HEK293 (cell line): ENCODE data around the gene SNX8.

Source experiments
- CTCF ChIA-PET: fragments of 350-600 bp; formaldehyde crosslinking; extraction: SDS; loops from one replicate; lab custom pipeline; 2021; ENCODE audit warnings: antibody characterized with exemption; lab: Yijun Ruan, JAX
- POLR2A ChIA-PET: fragments of 300-600 bp; formaldehyde crosslinking; extraction: SDS; loops from one replicate; lab custom pipeline; 2020; ENCODE audit warnings: antibody characterized with exemption, inconsistent platforms; lab: Yijun Ruan, JAX
- H3K27ac ChIP-seq: fragments of 200-500 bp; sonication (Bioruptor generic); 2 replicates; pipeline ENCODE4 v1.5.1; 2014; ENCODE audit warnings: low read depth, low read length, control low read depth, inconsistent platforms; ENCODE audit errors: extremely low read depth
- H3K36me3 ChIP-seq, 2 experiments: fragments of 200-500 bp in 1 of 2; sonication (Bioruptor generic) in 1 of 2; 1 replicate in 1 of 2; 2 replicates in 1 of 2; pipeline ENCODE4 v1.5.1; 2014 to 2017; ENCODE audit warnings: inconsistent platforms in 2 of 2, low read length in 2 of 2; ENCODE audit not compliant: control insufficient read depth in 2 of 2, insufficient read depth in 1 of 2
- H3K4me1 ChIP-seq: fragments of 200-500 bp; sonication (Bioruptor generic); 2 replicates; pipeline ENCODE4 v1.5.1; 2014; ENCODE audit warnings: mild to moderate bottlenecking, low read length, inconsistent platforms; ENCODE audit not compliant: control insufficient read depth, insufficient read depth
- H3K4me3 ChIP-seq: 2 replicates; pipeline ENCODE4 v1.5.1; 2011; ENCODE audit warnings: low read depth, mild to moderate bottlenecking, control low read depth, low read length, moderate library complexity
- H3K9me3 ChIP-seq: fragments of 200-500 bp; sonication (Bioruptor generic); 2 replicates; pipeline ENCODE4 v1.5.1; 2014; ENCODE audit warnings: low read depth, low read length, inconsistent platforms; ENCODE audit not compliant: control insufficient read depth, insufficient read depth
- BCL6B ChIP-seq: fragments of 450-650 bp; formaldehyde crosslinking; IDR thresholded peaks from 2 replicates; pipeline ENCODE4 v1.5.1; 2017; ENCODE audit warnings: missing biosample characterization, missing genetic modification characterization
- EGR2 ChIP-seq: fragments of 450-650 bp; formaldehyde crosslinking; IDR thresholded peaks from 2 replicates; pipeline ENCODE4 v1.5.1; 2016; ENCODE audit warnings: low read depth, missing biosample characterization, missing genetic modification characterization
- TRIM28 ChIP-seq: IDR thresholded peaks from 2 replicates; pipeline ENCODE4 v1.6.1; 2011; ENCODE audit warnings: low read length, control low read depth, borderline replicate concordance
- TSHZ1 ChIP-seq: fragments of 450-650 bp; formaldehyde crosslinking; IDR thresholded peaks from 2 replicates; pipeline ENCODE4 v1.5.1; 2016; ENCODE audit warnings: missing biosample characterization, missing genetic modification characterization, borderline replicate concordance
- YY1 ChIP-seq: fragments of 450-650 bp; formaldehyde crosslinking; IDR thresholded peaks from 2 replicates; pipeline ENCODE4 v1.5.1; 2018; ENCODE audit warnings: missing biosample characterization, missing genetic modification characterization
- YY2 ChIP-seq: fragments of 450-650 bp; formaldehyde crosslinking; IDR thresholded peaks from 2 replicates; pipeline ENCODE4 v1.5.1; 2016; ENCODE audit warnings: missing biosample characterization, missing genetic modification characterization
- ZBTB21 ChIP-seq: fragments of 450-650 bp; formaldehyde crosslinking; IDR thresholded peaks from 2 replicates; pipeline ENCODE4 v1.5.1; 2017; ENCODE audit warnings: missing biosample characterization, missing genetic modification characterization
- ZBTB7A ChIP-seq: fragments of 450-650 bp; formaldehyde crosslinking; IDR thresholded peaks from 2 replicates; pipeline ENCODE4 v1.5.1; 2016; ENCODE audit warnings: low read depth, missing biosample characterization, missing genetic modification characterization
- ZFP37 ChIP-seq: fragments of 450-650 bp; formaldehyde crosslinking; IDR thresholded peaks from 2 replicates; pipeline ENCODE4 v1.5.1; 2016; ENCODE audit warnings: missing biosample characterization, missing genetic modification characterization
- ZNF132 ChIP-seq: fragments of 450-650 bp; formaldehyde crosslinking; IDR thresholded peaks from 2 replicates; pipeline ENCODE4 v1.5.1; 2017; ENCODE audit warnings: missing biosample characterization, missing genetic modification characterization, borderline replicate concordance
- ZNF133 ChIP-seq: fragments of 450-650 bp; formaldehyde crosslinking; IDR thresholded peaks from 2 replicates; pipeline ENCODE4 v1.5.1; 2016; ENCODE audit warnings: missing biosample characterization, missing genetic modification characterization
- ZNF138 ChIP-seq: fragments of 450-650 bp; formaldehyde crosslinking; IDR thresholded peaks from 2 replicates; pipeline ENCODE4 v1.5.1; 2016; ENCODE audit warnings: missing biosample characterization, missing genetic modification characterization, borderline replicate concordance
- ZNF155 ChIP-seq: fragments of 450-650 bp; formaldehyde crosslinking; IDR thresholded peaks from 2 replicates; pipeline ENCODE4 v1.5.1; 2016; ENCODE audit warnings: missing biosample characterization, missing genetic modification characterization
- ZNF488 ChIP-seq: fragments of 450-650 bp; formaldehyde crosslinking; IDR thresholded peaks from 2 replicates; pipeline ENCODE4 v1.5.1; 2016; ENCODE audit warnings: missing biosample characterization, missing genetic modification characterization
- ZNF518A ChIP-seq: fragments of 450-650 bp; formaldehyde crosslinking; conservative IDR thresholded peaks from 2 replicates; pipeline ENCODE4 v1.5.1; 2016; ENCODE audit warnings: low read depth, missing biosample characterization, missing genetic modification characterization
- ZNF626 ChIP-seq: fragments of 450-650 bp; sonication (Bioruptor Pico); formaldehyde crosslinking; IDR thresholded peaks from 2 replicates; pipeline ENCODE4 v1.5.1; 2018; ENCODE audit warnings: missing biosample characterization, missing genetic modification characterization, inconsistent platforms
- ZNF654 ChIP-seq: fragments of 450-650 bp; formaldehyde crosslinking; IDR thresholded peaks from 2 replicates; pipeline ENCODE4 v1.5.1; 2016; ENCODE audit warnings: low read depth, missing biosample characterization, missing genetic modification characterization
- ZNF664 ChIP-seq: fragments of 450-650 bp; formaldehyde crosslinking; IDR thresholded peaks from 2 replicates; pipeline ENCODE4 v1.5.1; 2016; ENCODE audit warnings: missing biosample characterization, missing genetic modification characterization
- ZNF747 ChIP-seq: fragments of 450-650 bp; formaldehyde crosslinking; IDR thresholded peaks from 2 replicates; pipeline ENCODE4 v1.5.1; 2016; ENCODE audit warnings: missing biosample characterization, missing genetic modification characterization
- TF ChIP-seq, protein P1 (sequence below): fragments of 450-650 bp; formaldehyde crosslinking; IDR thresholded peaks from 2 replicates; pipeline ENCODE4 v1.5.1; 2016; ENCODE audit warnings: missing biosample characterization, missing genetic modification characterization

SNX8 gene

GRCh38 chr7:2222516-2222915 is 91.7 kb downstream of the SNX8 start:
- Histone ChIP-seq H3K9me3 (no peaks in the 10 kb centered on the region), H3K4me1 (no peaks in the 10 kb centered on the region), H3K27ac (no peak overlapping the region), H3K36me3 (peaks cover 11 to 84% of the 10 kb centered on the region in 2 experiments), H3K4me3 (no peak overlapping the region)
- no peak for TF ChIP-seq ZFP37
- TF ChIP-seq ZNF664 (tag by site-specific recombination), result no peak
- TF ChIP-seq ZNF488 (tag by site-specific recombination), result no peak
- TF ChIP-seq TSHZ1, result no peak
- no peak for TF ChIP-seq ZBTB21 (tag by site-specific recombination)
- TF ChIP-seq TRIM28, result no peak
- no peak for TF ChIP-seq ZBTB7A
- TF ChIP-seq ZNF138 (tag by site-specific recombination), result no peak
- no peak for TF ChIP-seq YY2
- no peak for TF ChIP-seq ZNF747 (tag by site-specific recombination)
- TF ChIP-seq EGR2 (tag by site-specific recombination), result no peak
- no peak for TF ChIP-seq ZNF626 (tag by site-specific recombination)
- no peak for TF ChIP-seq ZNF132 (tag by site-specific recombination)
- TF ChIP-seq BCL6B (tag by site-specific recombination), result no peak
- no peak for TF ChIP-seq YY1 (tag by site-specific recombination)
- TF ChIP-seq, protein P1, sequence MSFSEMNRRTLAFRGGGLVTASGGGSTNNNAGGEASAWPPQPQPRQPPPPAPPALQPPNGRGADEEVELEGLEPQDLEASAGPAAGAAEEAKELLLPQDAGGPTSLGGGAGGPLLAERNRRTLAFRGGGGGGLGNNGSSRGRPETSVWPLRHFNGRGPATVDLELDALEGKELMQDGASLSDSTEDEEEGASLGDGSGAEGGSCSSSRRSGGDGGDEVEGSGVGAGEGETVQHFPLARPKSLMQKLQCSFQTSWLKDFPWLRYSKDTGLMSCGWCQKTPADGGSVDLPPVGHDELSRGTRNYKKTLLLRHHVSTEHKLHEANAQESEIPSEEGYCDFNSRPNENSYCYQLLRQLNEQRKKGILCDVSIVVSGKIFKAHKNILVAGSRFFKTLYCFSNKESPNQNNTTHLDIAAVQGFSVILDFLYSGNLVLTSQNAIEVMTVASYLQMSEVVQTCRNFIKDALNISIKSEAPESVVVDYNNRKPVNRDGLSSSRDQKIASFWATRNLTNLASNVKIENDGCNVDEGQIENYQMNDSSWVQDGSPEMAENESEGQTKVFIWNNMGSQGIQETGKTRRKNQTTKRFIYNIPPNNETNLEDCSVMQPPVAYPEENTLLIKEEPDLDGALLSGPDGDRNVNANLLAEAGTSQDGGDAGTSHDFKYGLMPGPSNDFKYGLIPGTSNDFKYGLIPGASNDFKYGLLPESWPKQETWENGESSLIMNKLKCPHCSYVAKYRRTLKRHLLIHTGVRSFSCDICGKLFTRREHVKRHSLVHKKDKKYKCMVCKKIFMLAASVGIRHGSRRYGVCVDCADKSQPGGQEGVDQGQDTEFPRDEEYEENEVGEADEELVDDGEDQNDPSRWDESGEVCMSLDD (tag by site-specific recombination), result no peak
- TF ChIP-seq ZNF654 (tag by site-specific recombination), result no peak
- TF ChIP-seq ZNF155, result no peak
- no peak for TF ChIP-seq ZNF133 (tag by site-specific recombination)
- TF ChIP-seq ZNF518A (tag by site-specific recombination), result no peak
- ChIA-PET CTCF (no interaction called here), POLR2A (no interaction called here)
